A673 (cell line): ENCODE measurements around the gene TEN1. TPM values are rescaled to one million over a fixed set of nuclear protein-coding genes. Genes with fewer than 3 reads are reported as not detected.

Experiments
- BruUV-seq: library from RNA; stranded (reverse); fragments of 400-500 nt; replicated peaks from 2 replicates; lab custom pipeline; 2021; lab: Mats Ljungman, UMichigan
- CTCF ChIA-PET: fragments of 300-600 bp; sonication (Branson Sonifier 250); formaldehyde crosslinking; loops from one replicate; lab custom pipeline; 2022; ENCODE audit warnings: antibody characterized with exemption; lab: Charles Lee
- POLR2A ChIA-PET: fragments of 300-600 bp; sonication (Branson Sonifier 250); formaldehyde crosslinking; loops from one replicate; lab custom pipeline; 2022; ENCODE audit warnings: antibody characterized with exemption; ENCODE audit not compliant: low non-redundant PET; lab: Charles Lee
- DNase-seq: peaks from one replicate; pipeline ENCODE4 v3.0.0-alpha.2; 2015; ENCODE audit warnings: low spot score
- H3K27ac ChIP-seq: fragments of 200-600 bp; sonication (generic); 2 replicates; pipeline ENCODE4 v1.5.1; 2016; ENCODE audit warnings: mixed run types, low read depth, mild to moderate bottlenecking, mixed read lengths, antibody characterized with exemption, low read length; ENCODE audit not compliant: poor library complexity, severe bottlenecking
- H3K27me3 ChIP-seq: fragments of 200-600 bp; sonication (generic); replicated peaks from 2 replicates; pipeline ENCODE4 v1.6.1; 2017; ENCODE audit warnings: mixed run types, low read depth, mild to moderate bottlenecking, mixed read lengths, antibody characterized with exemption, low read length; ENCODE audit not compliant: insufficient read depth, poor library complexity
- H3K36me3 ChIP-seq: fragments of 200-600 bp; sonication (generic); 2 replicates; pipeline ENCODE4 v1.6.1; 2016; ENCODE audit warnings: mixed run types, mild to moderate bottlenecking, mixed read lengths, antibody characterized with exemption, low read length; ENCODE audit not compliant: insufficient read depth, poor library complexity, severe bottlenecking
- H3K4me1 ChIP-seq: fragments of 200-600 bp; sonication (generic); 2 replicates; pipeline ENCODE4 v1.6.1; 2017; ENCODE audit warnings: mixed run types, mild to moderate bottlenecking, mixed read lengths, antibody characterized with exemption, low read length; ENCODE audit not compliant: insufficient read depth, poor library complexity, severe bottlenecking
- H3K4me3 ChIP-seq: fragments of 200-600 bp; sonication (generic); 2 replicates; pipeline ENCODE4 v1.5.1; 2016; ENCODE audit warnings: low read depth, mixed run types, mild to moderate bottlenecking, mixed read lengths, low read length; ENCODE audit not compliant: poor library complexity, severe bottlenecking
- H3K9me3 ChIP-seq: fragments of 200-600 bp; sonication (generic); 2 replicates; pipeline ENCODE4 v1.6.1; 2016; ENCODE audit warnings: mixed run types, low read depth, mild to moderate bottlenecking, mixed read lengths, antibody characterized with exemption, low read length; ENCODE audit not compliant: poor library complexity, severe bottlenecking
- CTCF ChIP-seq: fragments of 300-800, 200-600 bp; sonication (generic); conservative IDR thresholded peaks from 2 replicates; pipeline ENCODE4 v1.5.1; 2017; ENCODE audit warnings: low read depth, mild to moderate bottlenecking, antibody characterized with exemption, low read length, moderate library complexity, mixed read lengths
- EZH2 ChIP-seq: fragments of 200-600 bp; sonication (generic); IDR thresholded peaks from 2 replicates; pipeline ENCODE4 v1.6.1; 2017; ENCODE audit warnings: borderline replicate concordance, low read depth, mild to moderate bottlenecking, mixed read lengths, antibody characterized with exemption, low read length; ENCODE audit not compliant: poor library complexity, severe bottlenecking
- intact Hi-C: fragments of 100-400 bp; cut with micrococcal nuclease; formaldehyde crosslinking; loops from one replicate; pipeline ENCODE4 v1.10.0; 2022; ENCODE audit not compliant: unreplicated experiment
- total RNA-seq: library from RNA; stranded (reverse); gene quantifications from 2 replicates; pipeline ENCODE4 v1.2.3, GENCODE V29; 2021

The TEN1 gene
- total RNA-seq, 1 experiment from 2014 or later, result 16.2 TPM

- H3K4me1 ChIP-seq, result peaks cover 4% of the 10 kb centered on the region
- CTCF ChIA-PET, result interaction anchor here (0.6 kb wide), 1 partner anchor 56 kb away, joined by 3 read pairs; no protein-coding TSS in a partner anchor
- no peaks in the 10 kb centered on the region for H3K36me3 ChIP-seq
- POLR2A ChIA-PET, result no interaction called here
- no peak for TF ChIP-seq CTCF
- no peak for TF ChIP-seq EZH2
- H3K27ac ChIP-seq, result no peak overlapping the region
- no peak overlapping the region for H3K4me3 ChIP-seq
- peaks cover 4% of the 10 kb centered on the region for H3K27me3 ChIP-seq
- intact Hi-C loops, result loop anchor here (5.0 to 10.0 kb wide), 2 partner anchors 56 to 164 kb away; partner anchors contain the start of genes GALR2, SRP68 and ZACN
- DNase-seq, result no peak
- H3K9me3 ChIP-seq, result no peaks in the 10 kb centered on the region
- BruUV-seq, result no TSS peak
Measured at GRCh38 chr17:76018801-76019200, 39.8 kb downstream of the TEN1 start.

DNA sequence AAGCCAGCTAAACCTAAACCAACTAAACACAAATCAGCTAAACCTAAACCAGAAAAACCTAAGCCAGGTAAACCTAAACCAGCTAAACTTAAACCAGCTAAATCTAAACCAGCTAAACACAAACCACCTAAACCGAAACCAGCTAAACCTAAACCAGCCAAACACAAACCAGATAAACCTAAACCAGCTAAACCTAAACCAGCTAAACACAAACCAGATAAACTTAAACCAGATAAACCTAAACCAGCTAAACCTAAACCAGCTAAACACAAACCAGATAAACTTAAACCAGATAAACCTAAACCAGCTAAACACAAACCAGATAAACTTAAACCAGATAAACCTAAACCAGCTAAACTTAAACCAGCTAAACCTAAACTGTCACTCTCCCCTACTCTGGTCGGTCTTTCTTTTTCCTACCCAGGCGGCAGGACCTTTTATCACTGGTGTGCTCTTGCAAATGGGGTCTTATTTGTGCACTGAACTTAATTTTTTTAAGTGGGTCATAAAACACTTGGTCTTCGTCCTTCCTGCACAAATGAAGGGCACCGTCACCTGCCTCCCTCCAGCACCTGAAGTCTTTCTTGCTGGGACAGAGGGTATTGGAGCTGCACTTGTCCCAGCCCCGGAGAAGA is 40.9 kb downstream of the TEN1 start:
- BruUV-seq, result no TSS peak
- ChIA-PET CTCF (interaction anchor here (0.6 to 1.0 kb wide), 3 partner anchors 14 to 101 kb away, joined by 3 to 9 read pairs (median 7); no protein-coding TSS in a partner anchor), POLR2A (interaction anchor here (0.6 kb wide), 1 partner anchor 569 kb away, joined by 4 read pairs; no protein-coding TSS in a partner anchor)
- Histone ChIP-seq H3K4me1 (no peaks in the 10 kb centered on the region), H3K36me3 (no peaks in the 10 kb centered on the region), H3K27ac (no peak overlapping the region), H3K27me3 (peaks cover 4% of the 10 kb centered on the region), H3K4me3 (no peak overlapping the region), H3K9me3 (no peaks in the 10 kb centered on the region)
- intact Hi-C loops, result loop anchor here (5.0 to 10.0 kb wide), 2 partner anchors 55 to 162 kb away; partner anchors contain the start of genes GALR2, SRP68 and ZACN
- DNase-seq, result no peak
- TF ChIP-seq CTCF (no peak), EZH2 (no peak)

DNA sequence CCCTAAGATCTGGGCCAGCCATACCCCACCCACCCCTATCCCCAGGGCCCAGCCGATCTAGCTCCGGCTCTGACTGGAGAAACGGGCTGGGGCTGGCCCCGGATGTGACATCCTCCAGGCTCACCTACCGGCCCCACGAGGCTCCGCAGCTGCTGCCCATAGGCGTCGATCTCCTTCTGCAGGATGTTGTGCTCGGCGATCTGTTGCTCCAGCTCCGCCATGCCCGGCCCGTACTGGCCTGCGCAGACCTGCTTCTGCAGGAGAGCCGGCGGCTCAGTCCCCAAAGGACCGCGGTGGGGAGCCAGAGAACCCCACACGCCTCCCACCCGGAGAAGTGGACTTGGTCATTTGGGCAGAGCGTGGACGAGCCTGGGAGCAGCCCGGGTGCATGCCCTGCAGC is 43.2 kb downstream of the TEN1 start:
- Histone ChIP-seq H3K9me3 (no peaks in the 10 kb centered on the region), H3K36me3 (no peaks in the 10 kb centered on the region), H3K4me3 (no peak overlapping the region), H3K27ac (no peak overlapping the region), H3K27me3 (peaks cover 4% of the 10 kb centered on the region), H3K4me1 (no peaks in the 10 kb centered on the region)
- TF ChIP-seq CTCF (no peak), EZH2 (no peak)
- BruUV-seq, result no TSS peak
- intact Hi-C loops, result no loop called here
- CTCF ChIA-PET, result no interaction called here
- DNase-seq, result no peak
- POLR2A ChIA-PET, result no interaction called here
